ENCODE results near the gene GPRC5C.

GRCh38 chr17:74413491-74413890 lies 18.4 kb upstream of the GPRC5C start:
- TF ChIP-seq, protein P1, sequence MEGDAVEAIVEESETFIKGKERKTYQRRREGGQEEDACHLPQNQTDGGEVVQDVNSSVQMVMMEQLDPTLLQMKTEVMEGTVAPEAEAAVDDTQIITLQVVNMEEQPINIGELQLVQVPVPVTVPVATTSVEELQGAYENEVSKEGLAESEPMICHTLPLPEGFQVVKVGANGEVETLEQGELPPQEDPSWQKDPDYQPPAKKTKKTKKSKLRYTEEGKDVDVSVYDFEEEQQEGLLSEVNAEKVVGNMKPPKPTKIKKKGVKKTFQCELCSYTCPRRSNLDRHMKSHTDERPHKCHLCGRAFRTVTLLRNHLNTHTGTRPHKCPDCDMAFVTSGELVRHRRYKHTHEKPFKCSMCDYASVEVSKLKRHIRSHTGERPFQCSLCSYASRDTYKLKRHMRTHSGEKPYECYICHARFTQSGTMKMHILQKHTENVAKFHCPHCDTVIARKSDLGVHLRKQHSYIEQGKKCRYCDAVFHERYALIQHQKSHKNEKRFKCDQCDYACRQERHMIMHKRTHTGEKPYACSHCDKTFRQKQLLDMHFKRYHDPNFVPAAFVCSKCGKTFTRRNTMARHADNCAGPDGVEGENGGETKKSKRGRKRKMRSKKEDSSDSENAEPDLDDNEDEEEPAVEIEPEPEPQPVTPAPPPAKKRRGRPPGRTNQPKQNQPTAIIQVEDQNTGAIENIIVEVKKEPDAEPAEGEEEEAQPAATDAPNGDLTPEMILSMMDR (IDR thresholded peaks at IDR 0.05): no peak
- TF ChIP-seq EZH2 (IDR thresholded peaks at IDR 0.05; ENCODE audit: borderline replicate concordance, insufficient read depth, low read depth, low read length, poor library complexity, severe bottlenecking): no peak

Measured in B cell (primary cell).